ENCODE measurements around the gene NRN1L.

NRN1L gene

DNA sequence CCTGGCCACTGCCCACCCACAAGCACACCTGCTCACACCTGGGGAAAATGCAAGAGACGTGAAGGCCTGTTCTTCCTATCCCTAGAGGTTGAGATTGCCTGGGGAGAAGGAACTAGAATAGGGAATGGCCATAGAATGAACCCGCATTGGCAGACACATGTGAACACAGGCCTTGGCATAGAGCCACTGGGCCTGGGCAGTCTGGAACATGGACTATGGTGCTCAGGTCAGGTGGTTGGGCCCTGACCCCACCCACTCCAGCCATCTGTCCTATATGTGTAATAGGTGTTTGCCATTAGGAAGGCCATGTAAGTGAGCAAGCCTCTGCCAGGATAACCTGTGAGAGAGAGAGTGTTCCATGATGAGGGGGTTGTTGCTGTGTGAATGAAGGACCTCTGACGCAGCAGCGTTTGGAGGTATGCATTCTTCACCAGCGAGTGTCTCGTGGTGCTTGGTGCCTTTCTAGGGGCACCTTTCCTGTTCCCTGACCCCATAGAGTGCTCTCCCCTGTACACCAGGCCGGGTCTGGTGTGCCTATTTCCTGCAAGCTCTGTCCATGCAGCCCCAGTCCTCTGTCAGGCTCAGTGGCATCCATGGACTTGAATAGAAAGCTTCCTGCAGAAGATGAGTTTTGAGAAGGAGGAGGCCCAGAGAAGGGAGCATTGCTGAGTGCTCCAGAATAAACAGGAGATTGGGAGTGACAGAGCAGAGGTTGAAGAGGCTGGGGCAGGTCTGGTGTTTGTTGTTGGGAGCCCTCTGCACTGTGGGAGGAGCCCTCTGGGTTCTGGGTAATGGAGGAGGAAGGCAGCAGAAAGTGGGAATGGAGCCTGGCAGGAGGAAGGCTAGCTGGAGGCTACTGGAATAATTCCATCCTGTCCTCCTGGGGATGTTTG is 31.4 kb downstream of the NRN1L start:
- no peak for DNase-seq (ENCODE audit: low read depth in 2 of 3, low spot score in 2 of 3)

DNA sequence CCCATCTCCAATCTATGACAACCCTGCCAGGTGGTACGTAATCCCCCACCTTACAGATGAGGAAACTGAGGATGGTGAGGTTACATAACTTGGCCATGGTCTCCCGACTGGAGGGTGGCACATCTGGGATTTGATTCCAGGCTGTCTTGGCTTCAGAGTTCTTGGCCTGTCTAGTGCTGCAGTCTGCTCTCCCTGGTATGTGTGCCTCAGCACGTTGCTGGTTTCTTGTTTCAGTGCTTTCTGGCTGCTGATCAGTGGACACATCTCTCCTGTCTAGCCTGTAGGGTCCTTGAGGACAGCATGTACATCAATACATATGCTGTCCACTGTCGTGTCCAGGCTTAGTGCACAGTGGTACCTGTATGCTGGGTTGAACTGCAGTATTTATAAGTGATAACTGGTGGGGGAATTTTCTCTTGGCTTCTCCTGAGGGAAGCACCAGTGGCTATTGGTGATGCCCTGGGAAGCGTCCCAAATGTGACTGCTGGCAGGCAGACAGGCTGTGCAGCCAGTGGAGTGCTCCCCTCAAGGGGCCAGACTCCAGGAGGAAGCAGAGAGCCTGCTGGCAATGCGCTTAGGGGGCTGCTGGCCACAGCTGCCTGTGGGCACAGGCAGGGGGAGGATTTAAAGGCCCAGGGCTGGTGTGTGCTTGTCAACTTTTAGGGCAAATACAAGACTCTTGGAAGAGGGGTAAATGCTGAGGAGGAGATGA is 32.6 kb downstream of the NRN1L start:
- DNase-seq (ENCODE audit: low read depth in 2 of 3, low spot score in 2 of 3), result no peak

DNA sequence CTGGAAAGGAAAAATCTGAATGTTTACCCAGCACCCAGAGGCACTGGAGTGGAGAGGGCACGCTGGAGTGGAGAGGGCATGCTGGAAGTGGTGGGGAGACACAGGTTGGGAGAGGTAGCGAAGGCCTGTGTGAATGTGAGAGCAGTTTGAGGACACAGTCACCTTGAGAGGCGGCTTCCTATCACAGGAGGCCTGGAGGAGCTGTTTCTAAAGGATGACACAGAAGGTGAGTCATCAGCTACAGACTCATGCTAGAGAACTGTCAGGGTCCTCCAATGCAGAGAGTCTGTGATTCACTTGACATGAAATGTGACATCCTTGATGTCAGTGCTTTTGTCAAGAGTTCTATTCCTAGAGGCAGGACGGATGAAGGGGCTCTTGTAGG is 33.2 kb downstream of the NRN1L start:
- DNase-seq (ENCODE audit: low read depth in 2 of 3, low spot score in 2 of 3), result no peak

DNA sequence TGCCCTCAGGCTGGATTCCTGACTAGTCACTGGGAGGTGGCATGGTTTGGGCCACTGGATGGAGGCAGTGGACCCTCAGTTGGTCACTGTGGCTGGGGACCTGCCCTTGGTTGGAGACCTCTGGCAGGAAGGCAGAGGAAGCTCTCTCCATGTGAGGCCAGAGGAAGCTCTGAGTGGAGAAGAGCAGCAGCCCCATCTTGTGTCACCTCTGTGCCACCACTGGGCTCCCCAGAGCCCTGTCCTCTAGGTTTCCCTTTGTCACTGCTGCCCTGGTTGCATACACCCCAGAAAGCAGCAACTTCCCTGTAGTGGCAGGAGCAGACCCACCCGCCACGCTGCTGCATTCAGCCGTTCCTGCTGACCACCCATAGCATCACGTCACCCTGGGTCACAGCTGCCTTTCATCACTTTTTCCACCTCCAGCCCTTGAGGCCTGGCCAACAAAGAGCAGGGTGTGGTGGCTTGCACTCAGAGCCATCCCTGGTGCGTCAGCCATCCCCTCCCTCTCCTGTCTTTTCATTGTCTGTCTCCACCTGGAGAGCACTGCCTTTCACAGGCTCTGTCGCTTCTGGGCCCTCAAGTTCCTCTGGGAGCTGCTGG is 35.0 kb downstream of the NRN1L start:
- no peak for DNase-seq (ENCODE audit: low read depth in 2 of 3, low spot score in 2 of 3)

DNA sequence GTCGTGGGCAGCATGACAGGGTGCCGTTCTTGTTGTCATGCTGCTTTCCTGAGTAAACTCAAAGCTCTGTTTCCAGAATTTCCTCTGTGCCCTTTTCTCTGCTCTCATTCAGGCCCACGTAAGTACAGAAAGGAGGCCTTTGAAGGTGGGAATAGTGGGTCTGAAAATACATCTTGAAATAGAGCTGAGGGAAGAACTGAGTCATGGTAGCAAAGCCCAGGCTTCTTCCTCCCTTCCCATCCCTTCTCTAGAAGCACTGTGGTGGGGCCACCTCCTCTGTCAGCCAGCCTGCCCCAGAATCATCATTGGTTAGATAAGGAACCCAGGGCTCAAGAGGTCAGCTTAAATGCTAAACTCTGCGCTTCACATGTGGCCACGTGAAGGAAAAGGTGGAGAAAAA is 37.5 kb downstream of the NRN1L start:
- DNase-seq (ENCODE audit: low read depth in 2 of 3, low spot score in 2 of 3), result no peak

DNA sequence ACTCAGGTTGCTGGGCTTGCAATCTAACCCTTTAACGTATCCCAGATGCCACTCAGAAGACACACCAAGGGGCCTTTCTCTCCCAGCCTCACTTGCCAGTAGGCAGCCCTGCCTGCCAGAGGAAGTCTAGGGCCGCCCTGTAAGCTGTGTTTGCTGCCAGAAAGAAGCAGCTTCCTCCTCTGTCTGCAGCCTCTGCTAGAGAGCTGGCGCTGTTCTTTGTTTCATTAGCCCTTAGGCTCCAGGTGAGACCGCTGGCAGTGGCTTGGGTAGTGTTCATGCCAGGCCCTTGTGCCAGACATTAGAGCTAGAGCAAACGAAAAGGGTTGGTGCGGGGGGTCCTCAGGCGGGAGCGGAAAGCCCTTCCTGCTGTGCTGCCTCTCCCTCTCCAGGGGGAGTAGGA is 38.1 kb downstream of the NRN1L start:
- no peak for DNase-seq (ENCODE audit: low read depth in 2 of 3, low spot score in 2 of 3)

DNA sequence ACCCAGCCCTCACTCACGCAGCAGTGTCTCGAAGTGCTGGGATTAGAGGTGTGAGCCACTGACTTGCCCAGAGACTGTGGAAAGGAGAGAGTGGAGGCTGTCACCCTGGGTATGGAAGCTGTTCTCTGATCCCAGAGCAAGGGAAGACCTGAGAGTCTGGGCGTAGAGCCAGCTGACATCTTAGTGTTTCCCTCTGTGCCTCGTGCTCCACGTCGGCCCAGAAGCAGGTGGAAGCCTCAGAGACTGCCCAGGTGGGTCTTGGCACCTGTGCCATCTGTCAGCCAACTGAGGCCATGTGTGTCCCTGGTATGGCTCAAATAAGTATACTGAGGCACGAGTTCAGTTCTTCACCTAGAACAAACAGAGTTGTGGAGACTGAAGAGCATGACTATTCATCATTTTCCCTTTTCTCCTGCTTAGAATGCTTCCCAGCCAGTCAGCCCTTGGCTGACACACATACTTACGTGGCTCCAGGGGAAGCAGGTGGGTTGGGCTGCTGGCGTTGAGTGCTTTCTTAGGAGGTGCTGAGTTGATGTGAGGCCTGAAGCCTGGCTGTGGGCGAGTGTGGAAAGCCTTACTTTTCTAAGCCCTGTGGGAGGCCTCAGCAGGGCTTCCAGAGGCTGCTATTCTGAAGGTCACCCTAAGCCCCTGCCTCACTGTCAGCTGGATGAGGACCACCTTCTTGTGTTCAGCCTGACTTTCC is 38.9 kb downstream of the NRN1L start:
- DNase-seq (ENCODE audit: low read depth in 2 of 3, low spot score in 2 of 3), result no peak

DNA sequence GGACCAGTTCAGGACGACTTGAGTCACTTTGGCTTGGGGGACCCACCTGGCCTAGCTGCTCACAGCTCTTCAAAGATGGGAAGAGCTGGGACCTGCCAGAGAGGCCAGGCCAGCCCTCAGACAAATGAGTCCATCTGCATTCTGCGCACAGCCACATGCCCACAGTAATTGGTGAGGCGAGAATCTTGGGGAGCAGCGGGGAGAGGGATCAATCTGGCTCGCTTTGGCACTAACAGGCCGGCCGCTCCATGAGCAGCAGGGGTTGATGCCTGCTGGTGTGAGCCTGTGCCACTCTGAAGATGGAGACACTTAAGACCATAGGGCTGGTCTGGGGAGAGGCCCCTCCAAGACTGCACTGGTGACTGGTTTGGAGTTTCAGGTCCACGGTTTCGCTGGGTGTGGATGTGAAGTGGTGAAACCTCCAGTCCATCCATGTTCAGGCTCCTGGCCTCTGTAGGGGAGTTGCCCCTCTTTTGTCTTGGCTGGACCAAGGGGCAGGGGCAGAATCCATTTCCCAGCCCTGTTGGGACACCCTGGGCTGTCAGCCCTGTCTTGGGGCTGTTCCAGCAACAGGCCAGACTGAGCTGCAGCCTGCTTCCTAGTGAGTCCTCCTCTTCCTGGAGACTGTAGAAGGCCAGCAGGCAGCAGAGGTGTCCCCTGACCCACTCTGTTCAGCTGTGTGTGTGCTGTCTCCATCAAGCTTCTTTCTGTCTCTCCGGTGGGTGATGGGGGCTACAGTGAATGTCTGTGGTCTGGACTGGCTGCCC is 39.6 kb downstream of the NRN1L start:
- DNase-seq (ENCODE audit: low read depth in 2 of 3, low spot score in 2 of 3), result no peak

DNA sequence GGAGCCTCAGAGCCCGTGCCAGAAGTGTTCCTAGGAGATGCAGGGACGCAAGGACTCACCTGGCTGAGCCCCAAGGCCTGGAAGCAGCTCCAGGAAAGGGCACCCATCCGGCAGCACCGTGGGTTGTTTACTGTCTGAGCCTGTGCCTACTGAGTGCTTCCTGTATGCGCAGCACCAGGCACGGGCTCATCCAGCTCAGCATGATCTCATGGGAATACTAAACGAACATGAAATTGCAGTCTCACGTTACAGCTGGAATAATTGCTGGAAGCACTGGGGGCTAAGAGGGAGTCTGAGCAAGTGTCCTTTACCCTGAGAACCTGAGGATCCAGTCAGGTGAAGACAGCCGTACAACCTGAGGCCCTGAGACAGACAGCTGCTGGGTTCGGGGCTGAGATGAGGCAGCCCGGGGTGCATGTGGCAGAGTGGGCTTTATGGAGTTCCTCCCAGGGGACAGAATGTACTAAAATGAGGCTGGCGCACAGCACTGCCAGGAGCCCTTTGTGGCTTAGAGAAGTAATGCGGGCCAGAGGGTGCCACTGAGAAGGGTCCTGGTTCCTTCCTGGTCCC is 41.6 kb downstream of the NRN1L start:
- no peak for DNase-seq (ENCODE audit: low read depth in 2 of 3, low spot score in 2 of 3)

DNA sequence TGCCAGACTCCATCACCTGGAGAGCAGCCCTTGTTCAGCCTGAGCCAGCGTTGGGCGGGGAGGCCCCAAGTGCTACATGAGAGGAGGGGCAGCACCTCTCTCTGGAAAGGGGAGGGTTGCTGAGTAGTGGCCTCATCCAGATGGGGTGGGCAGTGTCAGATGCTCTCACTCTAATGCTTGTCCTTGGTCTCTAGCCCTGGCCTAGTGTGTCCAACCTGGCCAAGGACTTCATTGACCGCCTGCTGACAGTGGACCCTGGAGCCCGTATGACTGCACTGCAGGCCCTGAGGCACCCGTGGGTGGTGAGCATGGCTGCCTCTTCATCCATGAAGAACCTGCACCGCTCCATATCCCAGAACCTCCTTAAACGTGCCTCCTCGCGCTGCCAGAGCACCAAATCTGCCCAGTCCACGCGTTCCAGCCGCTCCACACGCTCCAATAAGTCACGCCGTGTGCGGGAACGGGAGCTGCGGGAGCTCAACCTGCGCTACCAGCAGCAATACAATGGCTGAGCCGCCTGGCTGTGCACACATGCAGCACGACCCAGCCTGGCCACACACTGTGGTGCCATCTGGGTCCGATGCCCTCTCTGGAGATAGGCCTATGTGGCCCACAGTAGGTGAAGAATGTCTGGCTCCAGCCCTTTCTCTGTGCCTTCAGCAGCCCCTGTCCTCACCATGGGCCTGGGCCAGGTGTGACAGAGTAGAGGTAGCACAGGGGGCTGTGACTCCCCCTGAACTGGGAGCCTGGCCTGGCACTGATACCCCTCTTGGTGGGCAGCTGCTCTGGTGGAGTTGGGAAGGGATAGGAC is 42.7 kb downstream of the NRN1L start:
- DNase-seq (ENCODE audit: low read depth in 2 of 3, low spot score in 2 of 3), result no peak

DNA sequence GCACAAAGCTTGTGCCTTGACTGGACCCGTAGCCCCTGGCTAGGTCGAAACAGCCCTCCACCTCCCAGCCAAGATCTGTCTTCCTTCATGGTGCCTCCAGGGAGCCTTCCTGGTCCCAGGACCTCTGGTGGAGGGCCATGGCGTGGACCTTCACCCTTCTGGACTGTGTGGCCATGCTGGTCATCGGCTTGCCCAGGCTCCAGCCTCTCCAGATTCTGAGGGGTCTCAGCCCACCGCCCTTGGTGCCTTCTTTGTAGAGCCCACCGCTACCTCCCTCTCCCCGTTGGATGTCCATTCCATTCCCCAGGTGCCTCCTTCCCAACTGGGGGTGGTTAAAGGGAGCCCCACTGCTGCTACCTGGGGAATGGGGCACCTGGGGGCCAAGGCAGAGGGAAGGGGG is 43.5 kb downstream of the NRN1L start:
- no peak for DNase-seq (ENCODE audit: low read depth in 2 of 3, low spot score in 2 of 3)

DNA sequence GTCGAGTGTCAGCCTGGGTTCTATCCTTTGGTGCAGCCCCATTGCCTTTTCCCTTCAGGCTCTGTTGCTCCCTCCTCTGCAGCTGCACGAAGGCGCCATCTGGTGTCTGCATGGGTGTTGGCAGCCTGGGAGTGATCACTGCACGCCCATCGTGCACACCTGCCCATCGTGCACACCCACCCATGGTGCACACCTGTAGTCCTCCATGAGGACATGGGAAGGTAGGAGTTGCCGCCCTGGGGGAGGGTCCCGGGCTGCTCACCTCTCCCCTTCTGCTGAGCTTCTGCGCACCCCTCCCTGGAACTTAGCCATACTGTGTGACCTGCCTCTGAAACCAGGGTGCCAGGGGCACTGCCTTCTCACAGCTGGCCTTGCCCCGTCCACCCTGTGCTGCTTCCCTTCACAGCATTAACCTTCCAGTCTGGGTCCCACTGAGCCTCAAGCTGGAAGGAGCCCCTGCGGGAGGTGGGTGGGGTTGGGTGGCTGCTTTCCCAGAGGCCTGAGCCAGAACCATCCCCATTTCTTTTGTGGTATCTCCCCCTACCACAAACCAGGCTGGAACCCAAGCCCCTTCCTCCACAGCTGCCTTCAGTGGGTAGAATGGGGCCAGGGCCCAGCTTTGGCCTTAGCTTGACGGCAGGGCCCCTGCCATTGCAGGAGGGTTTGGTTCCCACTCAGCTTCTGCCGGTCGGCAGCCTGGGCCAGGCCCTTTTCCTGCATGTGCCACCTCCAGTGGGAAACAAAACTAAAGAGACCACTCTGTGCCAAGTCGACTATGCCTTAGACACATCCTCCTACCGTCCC is 44.1 kb downstream of the NRN1L start:
- peak in 2 of 3 experiments; percentile 49 to 56 for DNase-seq (ENCODE audit: low read depth in 2 of 3, low spot score in 2 of 3)

DNA sequence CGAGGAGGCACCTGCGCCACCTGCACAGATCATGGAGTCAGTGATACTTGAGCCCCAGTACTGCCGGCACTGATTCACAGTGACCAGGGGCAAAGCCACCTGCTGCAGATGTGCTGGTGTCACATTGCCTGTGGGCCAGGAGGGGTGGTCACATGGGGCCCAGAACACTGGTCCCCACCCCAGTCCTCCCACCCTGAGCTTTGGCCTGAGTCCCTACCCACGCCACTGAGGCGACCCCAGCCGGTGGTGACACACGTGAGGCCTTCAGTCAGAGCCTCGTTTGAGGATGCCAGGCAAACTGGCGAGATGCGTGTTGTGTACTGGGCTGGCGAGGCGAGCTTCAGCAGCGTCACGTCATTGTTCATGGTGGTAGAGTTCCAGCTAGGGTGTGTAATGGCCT is 45.5 kb downstream of the NRN1L start:
- DNase-seq (ENCODE audit: low read depth in 2 of 3, low spot score in 2 of 3), result no peak

DNA sequence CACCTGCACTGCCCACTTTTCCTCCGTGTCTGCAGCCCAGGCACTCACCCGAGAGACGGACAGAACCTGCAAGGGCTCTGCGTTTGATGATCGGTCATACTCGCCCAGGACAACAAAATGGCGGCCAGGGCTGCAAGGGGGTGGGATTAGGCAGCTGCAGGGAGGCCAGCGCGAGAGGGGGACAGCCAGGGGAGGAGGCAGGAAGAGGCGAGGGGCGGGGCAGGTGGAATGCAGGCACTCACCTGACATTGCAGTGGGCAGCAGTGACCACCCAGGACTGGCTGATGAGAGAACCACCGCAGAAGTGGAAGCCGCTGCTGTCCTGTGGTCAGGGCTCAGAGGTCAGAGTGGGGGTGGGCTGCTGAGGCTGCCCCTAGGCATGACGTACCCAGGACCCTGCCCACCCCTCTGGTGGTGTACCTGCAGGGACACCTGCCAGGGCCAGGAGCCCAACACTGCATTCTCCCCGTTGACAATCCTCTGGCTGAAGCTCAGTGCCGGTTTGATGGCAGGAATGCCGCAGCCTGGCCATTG is 46.1 kb downstream of the NRN1L start:
- DNase-seq (ENCODE audit: low read depth in 2 of 3, low spot score in 2 of 3), result no peak

DNA sequence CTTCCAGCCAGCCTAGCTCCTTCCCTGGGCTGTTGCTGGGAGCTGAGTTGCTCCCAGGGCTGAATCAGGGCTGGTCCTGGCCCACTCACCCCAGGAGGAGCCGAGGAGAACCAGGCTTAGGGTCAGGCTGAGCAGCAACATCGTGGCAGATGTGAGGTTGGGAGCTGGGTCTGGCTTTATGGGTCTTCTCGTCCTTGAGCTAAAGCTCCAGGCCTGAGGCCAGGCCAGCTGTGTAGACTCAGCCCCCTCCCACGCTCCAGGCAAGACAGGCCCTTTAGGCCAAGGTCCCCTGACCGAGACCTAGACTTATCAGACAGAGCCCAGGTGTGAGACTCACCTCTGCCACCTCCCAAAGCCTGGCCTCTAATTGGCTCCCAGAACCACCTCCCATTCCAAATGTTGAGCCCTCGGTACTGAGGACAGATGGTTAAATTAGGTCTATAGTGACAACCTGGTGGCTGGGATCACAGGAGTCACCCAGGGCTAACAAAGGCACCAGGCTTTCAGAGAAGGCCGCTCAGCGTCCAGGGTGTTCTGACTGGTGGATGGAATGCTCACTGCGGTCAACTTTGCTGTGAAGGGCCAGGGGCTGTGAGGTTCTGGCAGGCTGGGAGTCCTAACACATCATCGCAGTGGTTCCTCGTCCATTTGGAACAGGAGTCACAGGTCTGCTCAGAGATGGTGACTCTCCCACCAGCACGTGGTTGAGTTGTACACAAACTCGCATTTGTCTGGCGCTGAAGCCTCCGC is 47.2 kb downstream of the NRN1L start, which contains the start of gene CTRL:
CTRL (minus strand) TSS at position 151 of the 750 bp plus-strand sequence; CDS start at position 141, 10 bp downstream.
- no peak for DNase-seq (ENCODE audit: low read depth in 2 of 3, low spot score in 2 of 3)

DNA sequence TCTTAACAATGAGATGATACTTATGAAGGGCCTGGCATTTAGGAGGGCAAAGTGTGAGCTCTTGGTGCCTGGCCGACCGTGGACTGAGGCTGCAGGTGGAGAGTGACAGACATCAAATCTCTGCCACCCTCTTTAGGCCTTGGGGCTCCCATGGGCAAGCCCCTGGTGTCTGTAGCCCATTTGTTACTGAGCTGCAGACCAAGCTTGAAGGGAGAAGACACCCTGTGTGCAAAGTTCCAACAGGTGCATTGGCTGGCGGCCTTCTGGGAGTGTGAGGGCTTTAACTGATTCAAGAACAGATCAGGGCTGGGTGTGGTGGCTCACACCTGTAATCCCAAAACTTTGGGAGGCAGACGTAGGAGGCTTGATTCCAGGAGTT is 47.8 kb downstream of the NRN1L start:
- no peak for DNase-seq (ENCODE audit: low read depth in 2 of 3, low spot score in 2 of 3)

DNA sequence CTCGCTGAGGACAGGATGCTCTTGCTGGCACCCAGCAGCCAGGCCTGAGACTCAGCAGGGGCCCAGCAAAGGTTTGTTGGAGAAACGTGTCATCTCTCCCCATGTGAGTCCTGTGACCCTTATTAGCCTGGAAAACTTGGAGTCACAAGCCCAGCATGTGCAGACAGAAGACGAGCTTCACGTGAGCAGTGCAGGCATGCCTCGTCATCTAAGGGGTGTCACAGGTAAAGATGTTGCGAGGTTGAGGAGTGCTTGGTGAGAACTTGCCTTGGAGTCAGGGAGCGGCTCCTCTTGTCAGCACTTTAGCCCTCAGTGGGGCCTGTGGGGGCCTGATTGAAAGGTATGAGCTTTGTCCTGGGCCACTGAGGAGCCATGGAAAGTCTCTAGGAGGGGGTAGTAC is 49.1 kb downstream of the NRN1L start:
- DNase-seq (ENCODE audit: low read depth in 2 of 3, low spot score in 2 of 3), result no peak

Data from activated CD8-positive, alpha-beta memory T cell treated with anti-CD3 and anti-CD28 coated beads for 48 hours (primary cell).